GM18517 (cell line): ENCODE data around the gene FKBP1A.

Experiments
- ATAC-seq: cut with Tn5 transposase; IDR thresholded peaks from one replicate; pipeline ENCODE4 v1.9.1; 2021; ENCODE audit warnings: mild to moderate bottlenecking, moderate library complexity; ENCODE audit not compliant: unreplicated experiment

The FKBP1A gene

GRCh38 chr20:1388253-1388652 lies 4.6 kb downstream of the FKBP1A start:
- no peak for ATAC-seq

- ATAC-seq = no peak
Observed at GRCh38 chr20:1386323-1386722, 6.5 kb downstream of the FKBP1A start.

- no peak for ATAC-seq
Observed at GRCh38 chr20:1383623-1384404, 9.0 kb downstream of the FKBP1A start.

GRCh38 chr20:1382670-1383069 lies 10.2 kb downstream of the FKBP1A start:
- no peak for ATAC-seq

GRCh38 chr20:1381753-1382591 lies 10.9 kb downstream of the FKBP1A start:
- no peak for ATAC-seq

GRCh38 chr20:1378735-1379125 lies 14.1 kb downstream of the FKBP1A start:
- no peak for ATAC-seq

- ATAC-seq = no peak
Observed at GRCh38 chr20:1377984-1378734, 14.7 kb downstream of the FKBP1A start.

- no peak for ATAC-seq
Observed at GRCh38 chr20:1377341-1377871, 15.4 kb downstream of the FKBP1A start.

GRCh38 chr20:1376408-1377270 lies 16.2 kb downstream of the FKBP1A start:
- ATAC-seq = no peak

GRCh38 chr20:1376007-1376406 lies 16.8 kb downstream of the FKBP1A start:
- ATAC-seq = no peak

GRCh38 chr20:1375515-1375914 lies 17.3 kb downstream of the FKBP1A start:
- no peak for ATAC-seq

- no peak for ATAC-seq
Observed at GRCh38 chr20:1374246-1374645, 18.6 kb downstream of the FKBP1A start.

- ATAC-seq = no peak
Observed at GRCh38 chr20:1373614-1374013, 19.2 kb downstream of the FKBP1A start.

GRCh38 chr20:1373036-1373435 lies 19.8 kb downstream of the FKBP1A start:
- ATAC-seq = no peak

GRCh38 chr20:1371830-1372539 lies 20.9 kb downstream of the FKBP1A start:
- no peak for ATAC-seq

- ATAC-seq = no peak
Observed at GRCh38 chr20:1371202-1371782, 21.6 kb downstream of the FKBP1A start.

GRCh38 chr20:1370548-1371110 lies 22.2 kb downstream of the FKBP1A start:
- ATAC-seq = no peak

GRCh38 chr20:1369970-1370369 lies 22.9 kb downstream of the FKBP1A start:
- no peak for ATAC-seq
